Muscle of arm (tissue), 14 donors: Measurements from ENCODE around the gene SRP9. TPM values are rescaled to one million over a fixed set of nuclear protein-coding genes. Genes with fewer than 3 reads are reported as not detected.

ENCODE experiments used
- DNase-seq: peaks from one replicate; pipeline ENCODE4 v3.0.0-alpha.2; 2013
- long read RNA-seq, 11 donors: transcript quantifications; one replicate each; lab custom pipeline, GENCODE V29; 2026
- polyA plus RNA-seq, 12 donors: library from polyadenylated mRNA; unstranded; fragments of 120-200 nt; gene quantifications; one replicate each; pipeline ENCODE4 v1.2.1, GENCODE V29; 2013; ENCODE audit not compliant: insufficient read length in 12 of 12

SRP9 gene
- polyA plus RNA-seq = 100 to 1,000 TPM in 11 of 12 donors, not detected in 1; 154 to 342 (median 227) TPM
- long read RNA-seq, donor 1, transcript SRP9-201 (3 exons, 1,480 nt) = major isoform, 188 of 222 reads
- long read RNA-seq, donor 1, transcript SRP9-203 (4 exons, 1,596 nt) = minor isoform, 20 of 222 reads
- long read RNA-seq, donor 1, partial matches to known transcripts = 6 of 222 reads
- long read RNA-seq, donor 1, other reads (novel, unspliced or antisense) = 7 of 222 reads
- long read RNA-seq, donor 2, transcript SRP9-201 (3 exons, 1,480 nt) = major isoform, 167 of 209 reads
- long read RNA-seq, donor 2, transcript SRP9-203 (4 exons, 1,596 nt) = minor isoform, 32 of 209 reads
- long read RNA-seq, donor 2, partial matches to known transcripts = 0 of 209 reads
- long read RNA-seq, donor 2, other reads (novel, unspliced or antisense) = 6 of 209 reads
- long read RNA-seq, donor 3, transcript SRP9-201 (3 exons, 1,480 nt) = major isoform, 69 of 74 reads
- long read RNA-seq, donor 3, transcript SRP9-203 (4 exons, 1,596 nt) = minor isoform, 5 of 74 reads
- long read RNA-seq, donor 3, partial matches to known transcripts = 0 of 74 reads
- long read RNA-seq, donor 3, other reads (novel, unspliced or antisense) = 0 of 74 reads
- long read RNA-seq, donor 4, transcript SRP9-203 (4 exons, 1,596 nt) = minor isoform, 8 of 58 reads
- long read RNA-seq, donor 4, transcript SRP9-201 (3 exons, 1,480 nt) = major isoform, 50 of 58 reads
- long read RNA-seq, donor 4, partial matches to known transcripts = 0 of 58 reads
- long read RNA-seq, donor 4, other reads (novel, unspliced or antisense) = 0 of 58 reads
- long read RNA-seq, donor 5, transcript SRP9-203 (4 exons, 1,596 nt) = minor isoform, 23 of 256 reads
- long read RNA-seq, donor 5, transcript SRP9-201 (3 exons, 1,480 nt) = major isoform, 220 of 256 reads
- long read RNA-seq, donor 5, transcript SRP9-202 (4 exons, 540 nt) = minor isoform, 5 of 256 reads
- long read RNA-seq, donor 5, partial matches to known transcripts = 0 of 256 reads
- long read RNA-seq, donor 5, other reads (novel, unspliced or antisense) = 8 of 256 reads
- long read RNA-seq, donor 6, transcript SRP9-201 (3 exons, 1,480 nt) = major isoform, 79 of 89 reads
- long read RNA-seq, donor 6, transcript SRP9-203 (4 exons, 1,596 nt) = minor isoform, 10 of 89 reads
- long read RNA-seq, donor 6, partial matches to known transcripts = 0 of 89 reads
- long read RNA-seq, donor 6, other reads (novel, unspliced or antisense) = 0 of 89 reads
- long read RNA-seq, donor 7, transcript SRP9-201 (3 exons, 1,480 nt) = major isoform, 81 of 96 reads
- long read RNA-seq, donor 7, transcript SRP9-203 (4 exons, 1,596 nt) = minor isoform, 13 of 96 reads
- long read RNA-seq, donor 7, partial matches to known transcripts = 0 of 96 reads
- long read RNA-seq, donor 7, other reads (novel, unspliced or antisense) = 0 of 96 reads
- long read RNA-seq, donor 8, transcript SRP9-201 (3 exons, 1,480 nt) = major isoform, 146 of 168 reads
- long read RNA-seq, donor 8, transcript SRP9-203 (4 exons, 1,596 nt) = minor isoform, 15 of 168 reads
- long read RNA-seq, donor 8, partial matches to known transcripts = 0 of 168 reads
- long read RNA-seq, donor 8, other reads (novel, unspliced or antisense) = 6 of 168 reads
- long read RNA-seq, donor 9, transcript SRP9-203 (4 exons, 1,596 nt) = minor isoform, 15 of 120 reads
- long read RNA-seq, donor 9, transcript SRP9-201 (3 exons, 1,480 nt) = major isoform, 101 of 120 reads
- long read RNA-seq, donor 9, partial matches to known transcripts = 0 of 120 reads
- long read RNA-seq, donor 9, other reads (novel, unspliced or antisense) = 0 of 120 reads
- long read RNA-seq, donor 10, transcript SRP9-203 (4 exons, 1,596 nt) = minor isoform, 18 of 132 reads
- long read RNA-seq, donor 10, transcript SRP9-201 (3 exons, 1,480 nt) = major isoform, 107 of 132 reads
- long read RNA-seq, donor 10, partial matches to known transcripts = 0 of 132 reads
- long read RNA-seq, donor 10, other reads (novel, unspliced or antisense) = 5 of 132 reads
- long read RNA-seq, donor 11, transcript SRP9-203 (4 exons, 1,596 nt) = minor isoform, 19 of 183 reads
- long read RNA-seq, donor 11, transcript SRP9-201 (3 exons, 1,480 nt) = major isoform, 164 of 183 reads
- long read RNA-seq, donor 11, partial matches to known transcripts = 0 of 183 reads
- long read RNA-seq, donor 11, other reads (novel, unspliced or antisense) = 0 of 183 reads

- DNase-seq = peak; percentile 99
These were observed at the start of gene SRP9 for GRCh38 chr1:225777583-225778336. Gene SRP9, plus strand, starts transcription at chr1:225777826. Its CDS starts 115 bp downstream, at chr1:225777941.

DNA sequence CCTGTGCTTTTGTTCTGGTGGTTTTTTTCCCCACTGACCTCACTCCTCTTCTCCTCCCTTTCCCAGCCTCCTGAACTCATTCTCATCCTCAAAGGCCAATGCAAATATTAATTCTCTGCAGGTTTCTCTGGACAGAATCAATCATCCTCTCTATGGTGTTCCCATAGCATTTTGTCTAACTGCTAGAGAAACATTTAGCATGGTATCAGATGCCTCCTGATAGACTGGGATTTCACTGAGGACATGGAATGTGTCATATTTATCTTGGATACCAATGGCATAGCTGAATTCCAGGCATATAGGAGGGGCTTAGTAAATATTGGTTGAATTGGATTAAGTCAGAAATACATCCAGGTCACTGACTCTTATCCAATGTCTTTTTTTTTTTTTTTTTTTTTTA is 46.1 kb upstream of the SRP9 start:
- no peak for DNase-seq

- DNase-seq = no peak
These were observed 44.4 kb upstream of the SRP9 start for GRCh38 chr1:225733254-225733653.

- DNase-seq = peak; percentile 76
These were observed 42.1 kb upstream of the SRP9 start for GRCh38 chr1:225735252-225736149.

DNA sequence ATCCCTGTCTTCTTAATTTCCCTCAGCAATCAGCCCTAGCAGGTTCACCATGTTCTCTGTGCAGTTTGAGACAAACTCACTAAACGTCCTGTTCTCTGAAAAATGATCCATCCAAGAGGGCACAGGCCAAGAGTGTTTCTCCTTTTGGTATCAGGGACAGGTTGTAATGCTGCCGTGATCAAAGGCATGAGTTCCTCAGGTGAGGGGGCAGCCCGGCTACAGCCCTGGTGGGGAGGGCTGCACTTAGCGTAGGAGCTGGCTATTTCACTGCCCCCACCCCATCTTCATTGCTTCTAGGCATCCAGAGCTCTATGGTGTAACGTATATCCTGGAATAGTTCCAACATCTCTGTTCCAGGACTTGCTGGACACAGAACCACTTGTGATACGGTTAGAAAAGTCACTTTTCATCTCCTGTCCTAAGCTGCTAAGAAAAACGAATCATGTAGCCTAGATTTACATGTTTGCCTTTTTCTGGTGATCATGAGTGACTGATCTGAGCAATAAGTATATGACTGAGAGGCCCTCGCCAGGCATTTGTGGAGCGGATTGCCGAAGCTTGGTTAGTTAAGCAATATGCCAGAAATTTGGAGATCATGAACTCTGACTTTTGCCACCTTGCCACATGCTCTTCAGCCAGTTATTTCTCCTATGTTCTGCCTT is 41.1 kb upstream of the SRP9 start:
- DNase-seq = no peak

DNA sequence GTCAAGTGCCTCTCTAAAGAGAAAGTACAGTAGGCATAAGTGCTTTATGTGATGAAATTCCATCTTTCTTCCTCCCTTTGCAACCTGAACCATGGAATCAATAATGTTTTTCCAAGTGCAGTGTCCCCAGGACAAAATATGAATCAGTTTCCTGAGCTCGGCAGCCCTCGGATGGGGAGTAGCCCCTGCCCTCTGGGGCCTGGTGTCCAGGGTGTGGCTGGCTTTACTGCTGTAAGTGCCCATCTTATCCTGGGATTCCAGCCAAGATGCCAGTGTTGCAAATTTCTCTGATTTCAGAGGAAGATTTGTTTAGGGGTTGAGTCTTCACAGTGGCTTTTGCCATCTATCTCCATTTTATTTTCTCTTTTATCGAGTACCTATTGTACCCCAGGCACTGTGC is 40.5 kb upstream of the SRP9 start:
- no peak for DNase-seq

GRCh38 chr1:225737866-225738265 is 39.8 kb upstream of the SRP9 start:
- no peak for DNase-seq

GRCh38 chr1:225738763-225739162 is 38.9 kb upstream of the SRP9 start:
- no peak for DNase-seq

DNA sequence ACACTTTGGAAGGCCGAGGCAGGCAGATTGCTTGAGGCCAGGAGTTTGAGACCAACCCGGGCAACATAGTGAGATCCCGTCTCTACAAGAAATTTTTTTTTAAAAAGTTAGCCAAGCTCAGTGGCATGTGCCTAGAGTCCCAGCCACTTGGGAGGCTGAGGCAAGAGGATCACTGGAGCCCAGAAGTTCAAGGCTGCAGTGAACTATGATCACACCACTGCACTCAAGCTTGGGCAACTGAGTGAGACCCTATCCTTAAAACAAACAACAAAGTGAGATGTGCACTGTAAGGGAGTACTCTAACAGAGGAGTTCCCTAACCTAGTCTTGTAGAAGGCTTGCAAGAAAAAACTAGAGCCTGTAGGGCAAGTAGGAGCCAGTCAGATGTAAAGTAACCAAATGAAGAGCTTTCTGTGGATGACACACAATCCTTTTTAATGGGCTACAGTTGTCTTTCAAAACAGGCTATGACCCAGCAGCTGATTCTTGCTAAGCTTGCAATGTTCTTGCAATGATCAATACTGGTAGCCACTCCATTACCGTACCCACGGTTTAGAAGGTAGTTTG is 38.0 kb upstream of the SRP9 start:
- no peak for DNase-seq

GRCh38 chr1:225744745-225745144 is 32.9 kb upstream of the SRP9 start:
- DNase-seq = no peak

DNA sequence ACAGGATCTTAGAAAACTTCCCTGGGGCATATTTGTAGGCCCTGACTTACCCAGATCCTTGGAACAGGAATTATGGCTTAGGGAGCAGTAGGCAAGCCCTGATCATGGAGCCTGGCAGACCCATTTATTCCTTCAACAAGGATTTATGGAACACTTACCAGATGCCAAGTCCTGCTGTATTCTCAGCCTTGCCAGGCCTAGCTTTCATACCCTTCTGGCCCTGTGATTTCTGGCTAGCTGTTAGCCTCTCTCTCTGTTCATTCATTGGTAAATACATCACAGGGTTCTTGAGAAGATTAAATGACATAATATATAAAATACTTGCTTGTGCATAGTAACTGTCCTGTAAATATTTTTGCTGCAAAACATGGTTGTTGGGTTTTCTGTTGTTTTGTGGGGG is 32.4 kb upstream of the SRP9 start:
- DNase-seq = no peak

GRCh38 chr1:225746361-225747179 is 31.1 kb upstream of the SRP9 start:
- DNase-seq = peak; percentile 83

- DNase-seq = no peak
These were observed 30.1 kb upstream of the SRP9 start for GRCh38 chr1:225747566-225747965.

DNA sequence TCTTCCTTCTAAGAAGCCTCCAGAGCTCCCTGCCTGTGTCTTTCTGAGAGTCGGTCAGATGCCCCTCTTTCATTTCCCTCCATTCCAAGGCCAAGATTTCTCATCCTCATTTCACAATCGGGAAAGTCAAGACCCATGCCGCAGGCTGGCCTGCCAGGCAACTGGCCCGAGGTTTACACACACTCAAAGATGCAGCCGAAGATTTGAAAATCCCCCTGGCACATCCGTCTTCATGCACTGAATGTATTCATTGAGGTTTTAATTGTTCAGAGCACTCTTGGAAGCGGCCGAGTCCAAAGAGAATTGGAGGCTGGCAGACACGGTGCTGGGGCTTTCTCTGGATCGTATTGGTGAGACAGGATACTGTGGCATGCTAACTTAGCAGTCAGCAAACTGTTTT is 29.1 kb upstream of the SRP9 start:
- DNase-seq = no peak

GRCh38 chr1:225749706-225750105 is 27.9 kb upstream of the SRP9 start:
- no peak for DNase-seq

DNA sequence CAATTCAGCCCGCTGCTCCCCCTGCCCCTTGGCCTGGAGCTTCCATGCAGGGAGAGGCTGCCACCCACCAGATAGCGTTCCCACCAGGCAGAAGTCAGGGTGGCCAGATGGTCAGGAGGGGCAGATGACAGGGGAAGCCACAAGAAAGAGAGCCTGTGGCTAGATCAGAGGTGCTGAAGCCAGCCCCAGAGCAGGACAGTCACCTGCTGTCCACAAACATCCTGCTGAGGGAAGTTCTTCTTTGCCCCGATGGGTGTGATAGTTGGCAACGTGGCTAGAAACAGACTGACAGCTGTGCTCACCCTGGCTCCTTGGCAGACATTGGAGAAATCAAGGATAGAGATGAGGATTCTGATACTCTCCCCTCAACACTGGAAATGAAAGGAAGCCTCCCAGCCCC is 27.2 kb upstream of the SRP9 start:
- DNase-seq = no peak
